MCF 10A (cell line): ENCODE data around the gene TWF2. TPM values are rescaled to one million over a fixed set of nuclear protein-coding genes. Genes with fewer than 3 reads are reported as not detected.
A peak's percentile ranks its signal among the peaks of the same experiment; 100 is the strongest.

ENCODE experiments used
- BruUV-seq: library from RNA; stranded (reverse); fragments of 400-500 nt; replicated peaks from 2 replicates; lab custom pipeline; 2021; lab: Mats Ljungman, UMichigan
- CTCF ChIA-PET: fragments of 300-600 bp; sonication (Branson Sonifier 250); formaldehyde crosslinking; extraction: SDS; loops from one replicate; lab custom pipeline; 2021; ENCODE audit warnings: antibody characterized with exemption, inconsistent platforms; lab: Yijun Ruan, JAX
- POLR2A ChIA-PET: fragments of 300-600, 350-650 bp; sonication (Branson Sonifier 250); formaldehyde crosslinking; extraction: SDS; loops from one replicate; lab custom pipeline; 2020; ENCODE audit warnings: antibody characterized with exemption, inconsistent platforms; lab: Yijun Ruan, JAX
- DNase-seq: peaks from one replicate; pipeline ENCODE4 v3.0.0-alpha.2; 2018; ENCODE audit not compliant: unreplicated experiment
- H3K27ac Mint-ChIP-seq: one replicate; pipeline ENCODE4 v1.8.0; 2022; ENCODE audit warnings: mild to moderate bottlenecking, low read depth, mixed read lengths; ENCODE audit not compliant: unreplicated experiment
- H3K27me3 Mint-ChIP-seq: one replicate; pipeline ENCODE4 v1.8.0; 2022; ENCODE audit warnings: mixed read lengths; ENCODE audit not compliant: insufficient read depth, unreplicated experiment
- H3K36me3 Mint-ChIP-seq: one replicate; pipeline ENCODE4 v1.8.0; 2022; ENCODE audit warnings: mild to moderate bottlenecking, moderate library complexity, mixed read lengths; ENCODE audit not compliant: insufficient read depth, unreplicated experiment
- H3K4me1 Mint-ChIP-seq: one replicate; pipeline ENCODE4 v1.8.0; 2022; ENCODE audit warnings: mixed read lengths; ENCODE audit not compliant: insufficient read depth, unreplicated experiment
- H3K4me3 Mint-ChIP-seq: one replicate; pipeline ENCODE4 v1.8.0; 2022; ENCODE audit warnings: mild to moderate bottlenecking, moderate library complexity, mixed read lengths; ENCODE audit not compliant: unreplicated experiment
- H3K9me3 Mint-ChIP-seq: one replicate; pipeline ENCODE4 v1.8.0; 2022; ENCODE audit warnings: mixed read lengths; ENCODE audit not compliant: unreplicated experiment
- intact Hi-C: fragments of 100-400 bp; cut with micrococcal nuclease; formaldehyde crosslinking; loops from 2 replicates; pipeline ENCODE4 v1.14.1; 2022
- total RNA-seq: library from RNA; stranded (reverse); gene quantifications from 2 replicates; pipeline ENCODE4 v1.2.3, GENCODE V29; 2022
- TF ChIP-seq, protein P1 (sequence below): fragments of 200-600 bp; IDR thresholded peaks from one replicate; pipeline ENCODE4 v1.8.0; 2022; ENCODE audit warnings: antibody characterized with exemption, mild to moderate bottlenecking; ENCODE audit not compliant: unreplicated experiment

The TWF2 gene
- total RNA-seq, 1 experiment from 2014 or later = 47.0 TPM

DNA sequence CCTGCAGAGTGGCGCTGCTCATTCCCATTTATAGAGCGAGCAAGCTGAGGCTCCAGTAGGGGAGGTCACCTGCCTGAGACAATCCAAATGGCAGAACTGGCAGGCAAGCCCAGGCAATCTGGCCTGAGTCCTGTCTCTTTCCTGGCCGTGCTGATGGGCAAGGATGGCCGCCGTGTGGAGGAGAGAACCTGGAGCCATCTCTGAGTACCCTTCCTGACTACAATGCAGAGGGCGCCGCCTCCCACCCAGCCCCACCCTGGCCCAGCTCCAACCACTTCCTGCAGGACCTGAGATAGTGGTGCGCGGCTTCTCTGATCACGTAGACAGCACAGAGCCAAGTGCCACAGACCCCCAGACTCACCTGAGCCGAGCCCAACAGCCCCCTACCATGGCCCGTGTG is 20.5 kb downstream of the TWF2 start:
- H3K27ac Mint-ChIP-seq = no peak overlapping the region
- POLR2A ChIA-PET = interaction anchor here (4.2 kb wide), 1 partner anchor 60 kb away, joined by 17 read pairs; the partner anchor contains the start of gene WDR82
- BruUV-seq = no TSS peak
- TF ChIP-seq, protein P1, sequence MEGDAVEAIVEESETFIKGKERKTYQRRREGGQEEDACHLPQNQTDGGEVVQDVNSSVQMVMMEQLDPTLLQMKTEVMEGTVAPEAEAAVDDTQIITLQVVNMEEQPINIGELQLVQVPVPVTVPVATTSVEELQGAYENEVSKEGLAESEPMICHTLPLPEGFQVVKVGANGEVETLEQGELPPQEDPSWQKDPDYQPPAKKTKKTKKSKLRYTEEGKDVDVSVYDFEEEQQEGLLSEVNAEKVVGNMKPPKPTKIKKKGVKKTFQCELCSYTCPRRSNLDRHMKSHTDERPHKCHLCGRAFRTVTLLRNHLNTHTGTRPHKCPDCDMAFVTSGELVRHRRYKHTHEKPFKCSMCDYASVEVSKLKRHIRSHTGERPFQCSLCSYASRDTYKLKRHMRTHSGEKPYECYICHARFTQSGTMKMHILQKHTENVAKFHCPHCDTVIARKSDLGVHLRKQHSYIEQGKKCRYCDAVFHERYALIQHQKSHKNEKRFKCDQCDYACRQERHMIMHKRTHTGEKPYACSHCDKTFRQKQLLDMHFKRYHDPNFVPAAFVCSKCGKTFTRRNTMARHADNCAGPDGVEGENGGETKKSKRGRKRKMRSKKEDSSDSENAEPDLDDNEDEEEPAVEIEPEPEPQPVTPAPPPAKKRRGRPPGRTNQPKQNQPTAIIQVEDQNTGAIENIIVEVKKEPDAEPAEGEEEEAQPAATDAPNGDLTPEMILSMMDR = no peak
- DNase-seq = no peak
- no peaks in the 10 kb centered on the region for H3K27me3 Mint-ChIP-seq
- H3K4me1 Mint-ChIP-seq = peaks cover 13% of the 10 kb centered on the region
- H3K4me3 Mint-ChIP-seq = no peak overlapping the region
- H3K9me3 Mint-ChIP-seq = no peaks in the 10 kb centered on the region
- intact Hi-C loops = loop anchor here (10.0 kb wide), 1 partner anchor 214 kb away; no protein-coding TSS in a partner anchor
- peaks cover 29% of the 10 kb centered on the region for H3K36me3 Mint-ChIP-seq
- CTCF ChIA-PET = interaction anchor here (0.5 to 13.0 kb wide), 8 partner anchors 9 to 225 kb away, joined by 3 to 175 read pairs (median 4); partner anchors contain the start of gene TWF2

DNA sequence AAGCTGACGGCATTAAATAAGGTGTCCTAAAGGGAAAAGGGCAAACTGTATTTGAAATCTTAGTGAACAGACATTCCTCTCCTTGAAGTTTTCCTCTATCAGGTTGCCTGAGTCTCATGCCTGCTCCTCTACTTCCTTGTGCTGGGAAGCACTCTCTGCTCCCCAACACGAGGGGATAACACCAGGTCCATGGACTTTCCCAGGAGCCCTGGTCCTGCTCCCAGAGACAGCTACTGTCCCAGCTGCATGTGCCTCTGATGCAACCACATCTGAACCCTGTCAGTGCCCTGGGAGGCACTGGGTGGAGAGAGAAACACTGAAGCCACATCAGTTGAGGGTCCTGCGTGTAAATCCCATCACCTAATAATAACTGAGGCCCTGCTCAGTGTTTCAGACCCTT is 20.9 kb downstream of the TWF2 start:
- intact Hi-C loops = loop anchor here (10.0 kb wide), 1 partner anchor 213 kb away; no protein-coding TSS in a partner anchor
- no TSS peak for BruUV-seq
- peaks cover 13% of the 10 kb centered on the region for H3K4me1 Mint-ChIP-seq
- TF ChIP-seq, protein P1 = no peak
- no peaks in the 10 kb centered on the region for H3K9me3 Mint-ChIP-seq
- no peak for DNase-seq
- peaks cover 33% of the 10 kb centered on the region for H3K36me3 Mint-ChIP-seq
- H3K4me3 Mint-ChIP-seq = no peak overlapping the region
- ChIA-PET POLR2A (interaction anchor here (2.4 kb wide), 1 partner anchor 20 kb away, joined by 19 read pairs; the partner anchor contains the start of gene TWF2), CTCF (interaction anchor here (0.5 to 13.0 kb wide), 6 partner anchors 9 to 225 kb away, joined by 3 to 175 read pairs (median 4); partner anchors contain the start of gene TWF2)
- no peak overlapping the region for H3K27ac Mint-ChIP-seq
- H3K27me3 Mint-ChIP-seq = no peaks in the 10 kb centered on the region

DNA sequence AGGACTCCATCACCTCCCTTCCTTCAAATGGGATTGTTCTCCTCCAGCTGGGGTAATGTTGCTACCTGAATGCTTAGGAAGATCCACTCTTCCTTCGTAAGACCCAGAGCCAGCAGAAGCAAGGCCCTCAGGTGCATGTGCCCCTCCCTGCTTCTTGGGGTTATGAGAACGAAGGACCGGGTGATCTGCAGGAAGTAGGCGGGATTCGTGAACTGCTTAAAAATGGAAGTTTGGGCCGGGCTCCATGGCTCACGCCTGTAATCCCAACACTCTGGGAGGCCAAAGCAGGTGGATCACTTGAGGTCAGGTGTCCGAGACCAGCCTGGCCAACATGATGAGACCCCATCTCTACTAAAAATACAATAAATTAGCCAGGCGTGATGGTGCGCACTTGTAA is 21.6 kb downstream of the TWF2 start:
- TF ChIP-seq, protein P1 = no peak
- H3K9me3 Mint-ChIP-seq = no peaks in the 10 kb centered on the region
- H3K36me3 Mint-ChIP-seq = peaks cover 38% of the 10 kb centered on the region
- no peaks in the 10 kb centered on the region for H3K27me3 Mint-ChIP-seq
- no TSS peak for BruUV-seq
- ChIA-PET CTCF (interaction anchor here (0.7 to 13.0 kb wide), 4 partner anchors 10 to 122 kb away, joined by 3 to 175 read pairs (median 43); partner anchors contain the start of gene TWF2), POLR2A (interaction anchor here (0.7 to 2.4 kb wide), 17 partner anchors 12 to 454 kb away, joined by 3 to 19 read pairs (median 4); partner anchors contain the start of genes GLYCTK and TWF2)
- intact Hi-C loops = loop anchor here (2.0 to 10.0 kb wide), 3 partner anchors 47 to 213 kb away; partner anchors contain the start of gene POC1A
- H3K4me3 Mint-ChIP-seq = peak overlapping the region; percentile 31
- H3K27ac Mint-ChIP-seq = peak overlapping the region; percentile 55
- DNase-seq = no peak
- H3K4me1 Mint-ChIP-seq = peaks cover 13% of the 10 kb centered on the region
